Mesendoderm (in vitro differentiated cells): ENCODE results near the gene MBOAT7.
"Not testable (repeated sequence)": the region's sequence is repeated elsewhere in the genome, so short reads cannot be mapped to it uniquely, and the experiment has no call there.

Experiments used
- DNase-seq: peaks from one replicate; pipeline ENCODE4 v3.0.0; 2013
- H2AK5ac ChIP-seq: 2 replicates; pipeline ENCODE4 v1.6.1; 2013; ENCODE audit warnings: low read length, inconsistent platforms
- H2BK120ac ChIP-seq: 2 replicates; pipeline ENCODE4 v1.6.1; 2013; ENCODE audit warnings: low read depth, mild to moderate bottlenecking, low read length, moderate library complexity, mixed read lengths
- H2BK15ac ChIP-seq: replicated peaks from 2 replicates; pipeline ENCODE4 v1.6.1; 2013; ENCODE audit warnings: low read depth, mild to moderate bottlenecking, moderate library complexity
- H2BK5ac ChIP-seq: 2 replicates; pipeline ENCODE4 v1.6.1; 2013; ENCODE audit warnings: low read length, inconsistent platforms
- H3K18ac ChIP-seq: 2 replicates; pipeline ENCODE4 v1.6.1; 2013; ENCODE audit warnings: mild to moderate bottlenecking, low read length, mixed read lengths
- H3K23ac ChIP-seq: one replicate; pipeline ENCODE4 v1.6.1; 2013; ENCODE audit warnings: low read length
- H3K27ac ChIP-seq: 2 replicates; pipeline ENCODE4 v1.5.1; 2013; ENCODE audit warnings: low read depth, mild to moderate bottlenecking, inconsistent platforms, low read length, moderate library complexity
- H3K27me3 ChIP-seq: 2 replicates; pipeline ENCODE4 v1.6.1; 2013; ENCODE audit warnings: low read length, control low read depth, mild to moderate bottlenecking, inconsistent platforms; ENCODE audit not compliant: insufficient read depth, poor library complexity
- H3K36me3 ChIP-seq: 2 replicates; pipeline ENCODE4 v1.6.1; 2013; ENCODE audit warnings: low read length, inconsistent platforms; ENCODE audit not compliant: control insufficient read depth, insufficient read depth
- H3K4ac ChIP-seq: one replicate; pipeline ENCODE4 v1.6.1; 2013; ENCODE audit warnings: low read depth, mild to moderate bottlenecking, low read length, moderate library complexity
- H3K4me1 ChIP-seq: 2 replicates; pipeline ENCODE4 v1.6.1; 2013; ENCODE audit warnings: low read depth, low read length, inconsistent platforms; ENCODE audit not compliant: control insufficient read depth
- H3K4me2 ChIP-seq: 2 replicates; pipeline ENCODE4 v1.6.1; 2013; ENCODE audit warnings: low read length
- H3K4me3 ChIP-seq: 2 replicates; pipeline ENCODE4 v1.5.1; 2013; ENCODE audit warnings: mild to moderate bottlenecking, low read length
- H3K56ac ChIP-seq: one replicate; pipeline ENCODE4 v1.6.1; 2013; ENCODE audit warnings: low read length
- H3K79me1 ChIP-seq: 2 replicates; pipeline ENCODE4 v1.6.1; 2013; ENCODE audit warnings: low read length, inconsistent platforms
- H3K79me2 ChIP-seq: 2 replicates; pipeline ENCODE4 v1.6.1; 2013; ENCODE audit warnings: mild to moderate bottlenecking, low read length; ENCODE audit not compliant: control insufficient read depth, insufficient read depth
- H3K9ac ChIP-seq: 2 replicates; pipeline ENCODE4 v1.6.1; 2013; ENCODE audit warnings: low read length, inconsistent platforms
- H4K5ac ChIP-seq: one replicate; pipeline ENCODE4 v1.6.1; 2013; ENCODE audit warnings: low read length
- H4K8ac ChIP-seq: one replicate; pipeline ENCODE4 v1.6.1; 2013; ENCODE audit warnings: low read depth, mild to moderate bottlenecking, control low read depth, low read length, moderate library complexity
- WGBS: extraction: QIAGEN DNeasy Blood & Tissue Kit; methylation state at CpG from one replicate; pipeline ENCODE4 v1.1.7; 2013; ENCODE audit warnings: low lambda C conversion rate, missing lambda C conversion rate; ENCODE audit not compliant: insufficient coverage; ENCODE audit errors: extremely low coverage; 5-methylcytosine and 5-hydroxymethylcytosine counted together

MBOAT7 gene

GRCh38 chr19:54224619-54225018 lies 35.2 kb upstream of the MBOAT7 start:
- not testable (repeated sequence) for H3K9ac ChIP-seq, H3K23ac ChIP-seq, H3K4me2 ChIP-seq, H4K5ac ChIP-seq, H2BK120ac ChIP-seq, H3K4me3 ChIP-seq, H3K4me1 ChIP-seq, H3K27ac ChIP-seq, H3K18ac ChIP-seq, H3K79me1 ChIP-seq, H2AK5ac ChIP-seq, H3K36me3 ChIP-seq, H2BK5ac ChIP-seq, H3K4ac ChIP-seq, H2BK15ac ChIP-seq, H4K8ac ChIP-seq, H3K56ac ChIP-seq, H3K27me3 ChIP-seq, DNase-seq, H3K79me2 ChIP-seq
- WGBS: no CpG with 5 or more reads among the region's 10 CpGs

GRCh38 chr19:54223937-54224281 lies 34.5 kb upstream of the MBOAT7 start:
- H2BK120ac ChIP-seq, DNase-seq, H2BK15ac ChIP-seq, H3K9ac ChIP-seq, H3K56ac ChIP-seq, H2BK5ac ChIP-seq, H2AK5ac ChIP-seq, H3K4me1 ChIP-seq, H3K36me3 ChIP-seq, H4K5ac ChIP-seq, H3K27me3 ChIP-seq, H3K79me2 ChIP-seq, H3K4ac ChIP-seq, H3K4me2 ChIP-seq, H3K4me3 ChIP-seq, H3K23ac ChIP-seq, H3K18ac ChIP-seq, H4K8ac ChIP-seq, H3K79me1 ChIP-seq, H3K27ac ChIP-seq: not testable (repeated sequence)
- no CpG with 5 or more reads among the region's 5 CpGs for WGBS

- H3K18ac ChIP-seq, H3K4me2 ChIP-seq, H2BK15ac ChIP-seq, H3K9ac ChIP-seq, H2BK120ac ChIP-seq, H3K4me3 ChIP-seq, H4K5ac ChIP-seq, H2BK5ac ChIP-seq, H3K79me1 ChIP-seq, H2AK5ac ChIP-seq, H4K8ac ChIP-seq, H3K36me3 ChIP-seq, H3K4me1 ChIP-seq, H3K27ac ChIP-seq, H3K23ac ChIP-seq, H3K27me3 ChIP-seq, H3K79me2 ChIP-seq, H3K4ac ChIP-seq, H3K56ac ChIP-seq, DNase-seq: not testable (repeated sequence)
- no CpG with 5 or more reads among the region's 14 CpGs for WGBS
These were observed 34.0 kb upstream of the MBOAT7 start for GRCh38 chr19:54223277-54223936.

GRCh38 chr19:54222474-54223276 lies 33.3 kb upstream of the MBOAT7 start, which contains the start of gene LILRB3:
Gene LILRB3, minus strand, starts transcription at chr19:54223007. Its CDS starts 31 bp downstream, at chr19:54222976.
- H2BK15ac ChIP-seq, H4K8ac ChIP-seq, H3K9ac ChIP-seq, H2BK120ac ChIP-seq, H3K4me2 ChIP-seq, H3K4ac ChIP-seq, H3K79me1 ChIP-seq, H3K79me2 ChIP-seq, DNase-seq, H3K4me1 ChIP-seq, H3K36me3 ChIP-seq, H3K18ac ChIP-seq, H3K27ac ChIP-seq, H3K4me3 ChIP-seq, H4K5ac ChIP-seq, H2AK5ac ChIP-seq, H3K27me3 ChIP-seq, H3K23ac ChIP-seq, H2BK5ac ChIP-seq, H3K56ac ChIP-seq: not testable (repeated sequence)
- no CpG with 5 or more reads among the region's 16 CpGs for WGBS

DNA sequence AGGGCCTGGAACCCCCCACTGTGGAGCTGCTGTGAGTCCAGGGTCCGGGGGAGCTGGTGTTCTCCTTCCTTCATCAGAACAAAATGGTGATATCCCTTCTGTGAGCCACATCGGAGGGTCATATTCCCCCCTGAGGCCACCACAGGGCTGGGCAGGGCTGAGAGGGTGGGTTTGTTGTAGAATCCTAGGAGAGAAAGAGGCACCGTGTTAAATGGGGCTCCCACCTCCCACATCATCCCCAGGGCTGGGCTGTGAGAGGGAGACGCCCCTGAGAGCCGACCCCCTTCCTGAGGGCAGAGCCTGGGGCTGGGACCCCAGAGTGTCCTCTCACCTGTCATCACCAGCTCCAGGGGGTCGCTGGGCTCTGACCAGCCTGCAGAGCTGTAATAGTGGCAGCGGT lies 32.6 kb upstream of the MBOAT7 start:
- WGBS: no CpG with 5 or more reads among the region's 7 CpGs

More for the DNA sequence above, 32.6 kb upstream of the MBOAT7 start:
- not testable (repeated sequence) for H2BK15ac ChIP-seq, H2AK5ac ChIP-seq, H2BK5ac ChIP-seq, H3K27ac ChIP-seq, H3K79me2 ChIP-seq, H3K36me3 ChIP-seq, H3K4me3 ChIP-seq, H3K4ac ChIP-seq, H3K23ac ChIP-seq, H3K9ac ChIP-seq, H4K8ac ChIP-seq, H3K18ac ChIP-seq, H4K5ac ChIP-seq, H3K79me1 ChIP-seq, DNase-seq, H3K4me2 ChIP-seq, H3K56ac ChIP-seq, H3K4me1 ChIP-seq, H2BK120ac ChIP-seq, H3K27me3 ChIP-seq
